ENCODE measurements around the gene DCLK1.

DNA sequence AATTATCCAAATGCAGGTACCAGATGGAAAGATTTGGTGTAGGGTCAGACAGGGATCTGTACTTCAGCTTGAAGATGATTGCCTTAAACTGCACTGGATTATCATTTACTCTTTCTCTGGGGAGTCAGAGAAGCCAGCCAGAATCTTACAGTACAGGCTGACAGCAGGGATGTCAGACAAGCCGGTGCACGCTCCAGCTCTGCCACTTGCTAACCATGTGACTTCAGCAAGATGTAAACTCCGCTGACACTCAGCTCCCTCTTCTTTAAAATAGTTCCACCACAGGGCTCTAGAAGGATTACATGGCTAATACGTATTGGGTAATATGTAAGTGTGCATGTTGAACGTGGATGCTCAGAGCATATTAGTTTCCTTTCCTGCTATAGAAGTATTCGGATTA, 403.3 kb downstream of the DCLK1 start:
- TF ChIP-seq, protein P1, sequence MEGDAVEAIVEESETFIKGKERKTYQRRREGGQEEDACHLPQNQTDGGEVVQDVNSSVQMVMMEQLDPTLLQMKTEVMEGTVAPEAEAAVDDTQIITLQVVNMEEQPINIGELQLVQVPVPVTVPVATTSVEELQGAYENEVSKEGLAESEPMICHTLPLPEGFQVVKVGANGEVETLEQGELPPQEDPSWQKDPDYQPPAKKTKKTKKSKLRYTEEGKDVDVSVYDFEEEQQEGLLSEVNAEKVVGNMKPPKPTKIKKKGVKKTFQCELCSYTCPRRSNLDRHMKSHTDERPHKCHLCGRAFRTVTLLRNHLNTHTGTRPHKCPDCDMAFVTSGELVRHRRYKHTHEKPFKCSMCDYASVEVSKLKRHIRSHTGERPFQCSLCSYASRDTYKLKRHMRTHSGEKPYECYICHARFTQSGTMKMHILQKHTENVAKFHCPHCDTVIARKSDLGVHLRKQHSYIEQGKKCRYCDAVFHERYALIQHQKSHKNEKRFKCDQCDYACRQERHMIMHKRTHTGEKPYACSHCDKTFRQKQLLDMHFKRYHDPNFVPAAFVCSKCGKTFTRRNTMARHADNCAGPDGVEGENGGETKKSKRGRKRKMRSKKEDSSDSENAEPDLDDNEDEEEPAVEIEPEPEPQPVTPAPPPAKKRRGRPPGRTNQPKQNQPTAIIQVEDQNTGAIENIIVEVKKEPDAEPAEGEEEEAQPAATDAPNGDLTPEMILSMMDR (IDR thresholded peaks at IDR 0.05), result no peak
- TF ChIP-seq POLR2A (IDR thresholded peaks at IDR 0.05), result no peak

Measured in esophagus squamous epithelium (tissue), 4 donors.